Activated CD8-positive, alpha-beta memory T cell treated with anti-CD3 and anti-CD28 coated beads for 48 hours (primary cell): Measurements from ENCODE around the gene RIN2.

Experiments
- DNase-seq, 3 experiments: peaks; one replicate each; pipeline ENCODE4 v3.0.0-alpha.2; 2020; ENCODE audit warnings: low read depth in 2 of 3, low spot score in 2 of 3

RIN2 gene, protein sequence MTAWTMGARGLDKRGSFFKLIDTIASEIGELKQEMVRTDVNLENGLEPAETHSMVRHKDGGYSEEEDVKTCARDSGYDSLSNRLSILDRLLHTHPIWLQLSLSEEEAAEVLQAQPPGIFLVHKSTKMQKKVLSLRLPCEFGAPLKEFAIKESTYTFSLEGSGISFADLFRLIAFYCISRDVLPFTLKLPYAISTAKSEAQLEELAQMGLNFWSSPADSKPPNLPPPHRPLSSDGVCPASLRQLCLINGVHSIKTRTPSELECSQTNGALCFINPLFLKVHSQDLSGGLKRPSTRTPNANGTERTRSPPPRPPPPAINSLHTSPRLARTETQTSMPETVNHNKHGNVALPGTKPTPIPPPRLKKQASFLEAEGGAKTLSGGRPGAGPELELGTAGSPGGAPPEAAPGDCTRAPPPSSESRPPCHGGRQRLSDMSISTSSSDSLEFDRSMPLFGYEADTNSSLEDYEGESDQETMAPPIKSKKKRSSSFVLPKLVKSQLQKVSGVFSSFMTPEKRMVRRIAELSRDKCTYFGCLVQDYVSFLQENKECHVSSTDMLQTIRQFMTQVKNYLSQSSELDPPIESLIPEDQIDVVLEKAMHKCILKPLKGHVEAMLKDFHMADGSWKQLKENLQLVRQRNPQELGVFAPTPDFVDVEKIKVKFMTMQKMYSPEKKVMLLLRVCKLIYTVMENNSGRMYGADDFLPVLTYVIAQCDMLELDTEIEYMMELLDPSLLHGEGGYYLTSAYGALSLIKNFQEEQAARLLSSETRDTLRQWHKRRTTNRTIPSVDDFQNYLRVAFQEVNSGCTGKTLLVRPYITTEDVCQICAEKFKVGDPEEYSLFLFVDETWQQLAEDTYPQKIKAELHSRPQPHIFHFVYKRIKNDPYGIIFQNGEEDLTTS

DNA sequence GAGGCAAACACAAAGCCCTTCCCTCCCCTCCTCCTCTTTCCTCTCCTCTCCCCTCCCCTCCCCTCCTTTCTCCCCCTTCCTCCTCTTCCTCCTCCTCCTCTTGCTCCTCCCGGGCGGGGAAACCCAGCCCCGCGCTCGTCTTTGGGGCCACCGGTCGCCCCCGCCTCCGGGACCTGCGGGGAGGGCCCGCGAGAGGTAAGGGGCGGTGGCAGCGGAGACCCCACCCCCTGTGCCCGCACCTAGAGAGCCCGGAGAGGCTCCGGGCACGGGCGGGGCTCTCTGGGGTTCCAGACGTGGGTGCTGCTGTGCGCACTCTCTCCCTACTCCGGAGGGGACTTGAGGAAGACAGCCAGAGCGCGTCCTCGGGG lies at the start of gene RIN2:
Gene RIN2 (plus strand): TSS at position 126 of the 368 bp plus-strand sequence. CDS start 131,344 bp downstream, outside the sequence.
- DNase-seq, result no peak

DNA sequence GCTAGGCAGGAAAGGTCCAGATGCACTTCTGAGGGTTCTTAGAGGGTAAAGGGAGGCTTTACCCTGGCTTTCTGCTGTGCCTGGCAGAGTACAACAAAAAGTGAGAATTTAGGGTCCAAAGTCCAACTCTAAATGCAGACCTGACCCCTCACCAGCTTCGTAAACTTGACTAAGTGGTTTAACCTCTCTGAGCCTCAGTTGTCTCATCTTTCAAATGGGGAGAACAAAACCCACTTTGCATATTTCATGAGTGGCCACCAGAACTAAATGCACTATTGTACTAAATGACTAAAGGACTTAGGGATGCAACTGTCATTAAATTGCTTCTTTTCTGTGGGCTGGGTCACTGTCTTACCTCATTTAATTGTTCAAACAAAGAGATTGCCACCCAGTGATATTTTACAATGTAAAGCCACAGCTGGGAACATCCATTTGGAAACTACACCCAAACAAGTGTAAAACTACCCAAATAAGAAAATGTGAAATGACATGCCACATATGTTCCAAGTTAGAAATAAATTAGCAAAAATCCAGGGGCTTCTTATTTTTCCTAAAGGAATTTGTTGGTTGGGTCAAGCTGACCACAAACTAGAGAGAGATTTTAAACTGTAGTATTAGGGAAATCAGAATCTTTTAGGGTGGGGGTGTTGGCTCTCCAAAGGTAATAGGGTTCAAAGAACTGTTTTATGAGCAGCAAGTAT lies 48.3 kb upstream of the RIN2 start:
- DNase-seq, result no peak

DNA sequence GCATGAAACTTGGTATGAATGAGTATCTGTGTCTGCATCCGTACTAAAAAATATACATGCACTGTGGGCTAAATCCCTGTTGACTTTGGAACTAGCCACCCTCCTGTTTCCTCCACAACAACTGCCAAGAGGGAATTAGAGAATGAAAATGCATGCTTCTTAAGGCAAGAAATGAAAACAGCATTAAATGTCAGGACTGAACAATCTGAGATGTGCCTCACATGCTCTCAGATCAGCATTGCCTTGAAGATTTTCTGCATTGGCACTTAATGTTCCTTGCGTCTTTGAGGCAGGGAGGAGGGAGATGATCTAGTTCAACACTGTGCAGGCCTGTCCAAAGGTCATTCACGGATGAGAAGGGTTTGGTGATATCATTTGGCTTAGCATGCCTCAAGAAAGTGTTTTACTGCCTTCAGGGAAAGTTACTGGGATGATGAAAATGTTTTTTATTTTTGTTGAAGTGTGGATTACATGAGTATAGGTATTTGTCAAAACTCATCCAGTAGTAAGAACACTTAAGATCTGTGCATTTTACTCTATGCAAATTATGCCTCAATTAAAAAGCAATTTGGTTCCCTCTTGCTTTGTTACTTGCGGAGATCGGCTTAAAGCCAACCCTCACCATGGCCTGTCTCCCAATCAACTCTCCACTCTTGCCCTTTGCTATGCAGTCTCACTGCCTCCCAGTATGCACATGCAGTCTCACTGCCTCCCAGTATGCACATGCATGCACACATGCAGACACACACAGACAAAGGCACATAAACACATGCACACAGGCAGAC lies 47.5 kb upstream of the RIN2 start:
- DNase-seq, result no peak

DNA sequence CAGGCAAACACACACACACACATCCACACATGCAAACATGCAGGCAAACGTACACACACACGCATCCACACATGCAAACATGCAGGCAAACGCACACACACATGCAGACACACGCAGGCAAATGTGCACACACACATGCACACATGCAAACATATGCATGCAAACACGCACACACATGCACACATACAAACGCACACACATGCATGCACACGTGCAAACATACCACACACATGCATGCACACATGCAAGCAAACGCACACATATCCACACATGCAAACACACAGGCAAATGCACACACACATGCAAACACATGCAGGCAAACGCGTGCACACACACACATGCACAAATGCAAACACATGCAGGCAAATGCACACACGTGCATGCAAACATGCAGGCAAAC lies 46.9 kb upstream of the RIN2 start:
- no peak for DNase-seq

DNA sequence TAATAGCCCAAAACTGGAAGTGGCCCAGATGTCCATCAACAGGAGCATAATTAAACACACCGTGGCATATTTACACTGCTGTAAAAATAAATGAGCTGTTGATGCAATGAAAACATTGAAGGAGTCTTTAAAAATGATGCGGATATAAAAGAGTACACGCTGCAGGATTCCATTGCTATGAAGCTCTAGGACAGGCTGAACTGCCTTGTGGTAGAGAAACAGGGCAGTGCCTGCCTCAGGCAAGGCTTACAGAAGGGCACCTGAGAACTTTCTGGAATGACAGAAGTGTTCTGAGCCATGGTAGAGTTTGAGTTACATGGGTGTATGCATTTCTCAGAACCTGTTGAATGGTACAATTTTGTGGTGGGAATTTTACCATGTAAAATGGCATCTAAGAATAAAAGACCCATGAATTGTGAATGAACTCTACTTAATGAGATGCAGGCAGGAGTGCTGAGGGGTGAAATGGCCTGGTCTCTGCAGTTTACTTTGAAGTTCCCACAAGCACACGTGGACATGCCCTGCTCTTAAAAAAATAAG lies 45.3 kb upstream of the RIN2 start:
- no peak for DNase-seq

DNA sequence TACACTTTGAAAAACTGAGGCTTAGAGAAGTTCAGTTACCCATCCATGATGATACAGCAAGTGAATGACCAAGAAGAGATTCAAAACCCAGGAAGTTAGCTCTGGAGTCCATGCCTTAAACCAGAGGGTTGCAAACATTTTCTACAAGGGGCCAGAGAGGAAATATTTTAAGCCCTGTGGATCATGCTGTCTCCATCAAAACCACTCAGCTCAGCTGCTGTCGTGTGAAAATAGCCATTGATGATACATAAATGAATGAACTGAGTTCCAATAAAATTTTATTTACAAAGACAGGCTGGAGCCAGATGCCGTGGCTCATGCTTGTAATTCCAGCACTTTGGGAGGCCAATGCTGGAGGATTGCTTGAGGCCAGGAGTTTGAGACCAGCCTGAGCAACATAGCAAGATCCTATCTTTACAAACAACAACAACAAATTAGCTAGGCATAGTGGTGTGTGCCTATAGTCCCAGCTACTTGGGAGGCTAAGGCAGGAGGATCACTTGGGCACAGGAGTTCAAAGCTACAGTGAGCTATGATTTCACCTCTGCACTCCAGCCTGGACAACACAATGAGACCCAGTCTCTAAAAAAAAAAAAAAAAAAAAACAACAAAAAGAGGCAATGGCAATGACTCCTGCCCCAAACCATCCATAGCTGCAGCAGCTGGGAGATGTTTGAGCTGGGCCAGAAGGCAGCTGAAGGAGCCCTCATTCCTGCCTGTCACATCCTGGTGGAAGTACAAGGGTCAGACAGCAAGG lies 44.1 kb upstream of the RIN2 start:
- DNase-seq, result no peak

DNA sequence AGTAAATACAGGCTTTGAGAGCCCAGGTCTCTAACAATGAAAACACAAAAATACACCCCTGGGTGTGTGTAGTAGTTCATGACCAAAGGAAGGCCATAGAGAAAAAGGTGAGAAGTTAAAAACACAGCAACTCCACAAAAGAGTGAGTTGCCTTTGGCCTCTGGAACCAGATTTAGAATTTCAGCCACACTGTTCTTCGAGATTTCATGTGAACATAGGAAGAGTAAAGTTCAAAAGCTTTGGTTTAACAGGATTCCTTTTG lies 43.5 kb upstream of the RIN2 start:
- no peak for DNase-seq

DNA sequence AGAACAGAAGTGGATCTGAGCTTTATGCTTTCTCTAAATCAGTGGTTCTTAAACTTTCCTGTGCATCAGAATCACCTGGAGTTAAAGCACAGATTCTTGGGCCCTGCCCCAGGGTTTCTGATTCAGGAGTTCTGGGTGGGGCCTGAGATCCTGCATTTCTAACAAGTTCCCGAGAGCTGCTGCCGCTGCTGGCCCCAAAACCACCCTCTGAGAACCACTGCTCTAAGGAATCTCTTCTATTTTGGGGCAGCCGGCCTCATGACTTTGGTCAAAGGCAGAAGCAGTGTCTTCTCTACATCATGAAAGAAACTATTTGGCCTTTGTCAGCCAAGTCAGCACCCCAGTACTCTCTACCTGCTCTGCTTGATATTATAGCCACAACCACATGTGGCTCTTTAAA lies 42.1 kb upstream of the RIN2 start:
- no peak for DNase-seq

DNA sequence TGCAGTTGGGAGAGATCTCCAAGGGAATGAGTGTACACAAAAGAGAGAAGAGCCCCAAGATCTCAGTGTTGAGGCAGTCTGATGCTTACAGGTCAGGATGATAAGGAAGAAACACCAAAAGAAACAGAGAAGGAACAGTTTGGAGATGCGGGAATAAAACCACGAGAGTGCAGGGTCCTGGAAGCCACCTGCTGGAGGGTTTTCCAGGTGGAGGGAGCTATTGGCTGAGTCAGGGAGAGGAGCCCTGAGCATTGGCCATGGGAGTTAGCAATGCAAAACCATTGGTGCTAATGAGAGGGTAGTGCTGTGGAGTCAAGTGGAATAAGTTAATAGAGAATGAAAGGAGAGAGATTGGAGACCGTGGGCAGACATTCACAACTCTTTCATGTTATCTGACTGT lies 39.2 kb upstream of the RIN2 start:
- DNase-seq, result no peak

DNA sequence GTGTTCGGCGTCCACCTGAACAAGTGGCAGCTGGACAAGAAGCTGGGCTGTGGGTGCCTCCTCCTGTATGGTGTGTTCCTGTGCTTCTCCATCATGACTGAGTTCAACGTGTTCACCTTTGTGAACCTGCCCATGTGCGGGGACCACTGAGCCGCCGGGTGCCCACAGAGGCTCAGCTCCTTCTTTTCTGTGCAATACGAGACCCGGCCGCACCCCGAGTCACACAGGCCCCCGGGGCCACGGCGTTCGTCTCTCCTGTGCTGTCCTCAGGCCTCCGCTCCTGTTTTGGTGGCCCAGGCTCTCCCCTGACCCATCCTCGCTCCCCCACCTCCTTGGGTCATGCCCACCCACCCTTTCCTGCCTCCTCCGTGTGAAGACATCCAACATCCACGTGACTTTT lies 37.1 kb upstream of the RIN2 start:
- DNase-seq, result no peak

DNA sequence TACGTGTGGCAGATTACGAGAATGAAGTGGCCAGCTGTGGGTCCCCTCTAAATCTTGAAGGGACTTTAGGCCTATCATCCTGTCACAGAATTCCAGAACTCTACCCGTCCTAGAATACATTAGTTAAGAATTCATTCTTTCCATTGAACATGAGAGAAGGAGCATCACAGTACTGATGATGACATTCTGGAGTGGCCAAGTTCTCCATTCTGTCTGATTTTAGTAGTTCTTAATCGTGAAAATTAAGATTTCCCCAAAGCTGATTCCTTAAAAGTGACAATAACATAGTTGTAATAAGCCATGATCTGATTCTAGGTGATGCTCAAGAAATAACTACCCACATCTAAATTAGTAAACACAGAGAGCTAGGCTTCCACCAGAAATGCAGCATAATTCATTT lies 35.0 kb upstream of the RIN2 start:
- DNase-seq, result no peak

DNA sequence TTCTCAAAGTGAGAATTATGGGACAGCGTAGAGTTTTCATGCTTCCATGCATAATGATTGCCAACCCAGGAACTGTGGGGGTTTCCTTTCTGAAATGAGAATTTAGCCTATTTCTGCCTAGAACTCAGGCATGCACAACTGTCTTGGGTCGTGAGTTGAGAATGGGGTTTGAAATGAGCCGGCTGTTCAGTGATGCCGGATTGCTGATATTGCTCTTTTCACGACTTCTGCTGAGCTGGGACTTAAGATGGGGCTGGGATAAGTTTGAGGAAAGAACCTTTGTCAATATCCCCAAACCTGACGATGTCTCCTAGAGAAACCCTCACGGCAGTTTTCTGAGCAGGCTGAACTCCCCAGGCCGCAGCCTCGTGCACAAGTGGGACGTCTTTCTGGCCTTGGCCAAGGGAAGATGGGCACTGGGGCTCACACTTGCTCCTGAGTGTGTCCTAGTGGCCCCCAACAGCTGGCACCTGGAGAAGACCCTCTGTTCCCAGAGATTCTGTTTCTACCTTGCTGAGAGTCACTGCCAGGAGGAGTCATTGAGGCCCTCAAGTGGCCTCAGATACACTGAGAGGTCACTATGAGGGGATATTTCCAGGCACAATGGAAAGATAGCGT lies 34.1 kb upstream of the RIN2 start:
- no peak for DNase-seq

DNA sequence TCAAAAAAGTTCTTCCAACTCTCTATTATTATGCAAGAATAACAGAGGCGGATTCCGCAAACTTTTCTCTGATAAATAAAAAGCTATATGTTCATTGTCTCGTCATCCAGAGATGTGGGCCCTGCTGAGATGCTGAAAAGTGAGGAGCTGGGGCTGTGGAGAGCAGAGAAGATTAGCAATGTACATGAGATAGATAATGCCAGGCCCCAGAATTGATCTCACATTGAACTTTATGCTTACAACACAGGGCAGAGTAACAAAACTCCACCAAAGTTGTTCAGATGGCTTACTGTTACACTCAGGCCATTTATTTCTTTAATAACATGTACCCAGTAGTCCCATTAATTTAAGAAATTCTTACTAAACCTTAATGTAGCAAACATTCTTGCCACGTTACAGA lies 32.7 kb upstream of the RIN2 start:
- no peak for DNase-seq

DNA sequence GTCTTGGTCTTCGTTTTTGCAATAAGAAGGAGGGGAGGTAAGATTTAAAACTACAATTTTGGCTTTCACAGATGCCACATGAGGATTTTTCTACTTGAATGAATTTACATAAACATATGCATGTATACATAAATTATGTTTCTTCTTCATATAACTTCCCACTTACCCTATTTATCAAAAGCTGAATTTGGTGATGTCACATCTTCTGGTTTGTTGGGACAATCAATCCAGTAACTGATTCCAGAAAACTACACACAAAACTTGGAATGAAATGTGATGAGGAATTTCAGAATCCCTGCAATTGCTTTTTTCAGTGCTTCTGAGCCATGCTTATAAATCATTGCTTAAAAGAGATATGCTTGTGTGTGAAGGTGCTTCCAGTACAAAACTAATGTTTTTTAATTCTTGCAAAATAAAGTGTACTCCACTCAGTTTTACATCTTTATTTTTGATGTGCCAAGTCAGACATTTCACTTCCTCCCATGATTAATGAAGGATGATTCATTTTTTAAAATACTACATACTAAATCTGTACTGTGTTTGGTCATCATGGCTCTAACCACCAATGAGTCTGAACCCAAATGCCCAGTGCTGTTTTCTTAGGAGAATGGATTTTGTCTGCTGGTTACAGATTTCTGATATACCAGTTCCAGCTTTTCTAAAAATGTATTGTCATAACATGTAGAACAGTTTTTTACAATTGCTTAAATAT lies 32.1 kb upstream of the RIN2 start:
- no peak for DNase-seq

DNA sequence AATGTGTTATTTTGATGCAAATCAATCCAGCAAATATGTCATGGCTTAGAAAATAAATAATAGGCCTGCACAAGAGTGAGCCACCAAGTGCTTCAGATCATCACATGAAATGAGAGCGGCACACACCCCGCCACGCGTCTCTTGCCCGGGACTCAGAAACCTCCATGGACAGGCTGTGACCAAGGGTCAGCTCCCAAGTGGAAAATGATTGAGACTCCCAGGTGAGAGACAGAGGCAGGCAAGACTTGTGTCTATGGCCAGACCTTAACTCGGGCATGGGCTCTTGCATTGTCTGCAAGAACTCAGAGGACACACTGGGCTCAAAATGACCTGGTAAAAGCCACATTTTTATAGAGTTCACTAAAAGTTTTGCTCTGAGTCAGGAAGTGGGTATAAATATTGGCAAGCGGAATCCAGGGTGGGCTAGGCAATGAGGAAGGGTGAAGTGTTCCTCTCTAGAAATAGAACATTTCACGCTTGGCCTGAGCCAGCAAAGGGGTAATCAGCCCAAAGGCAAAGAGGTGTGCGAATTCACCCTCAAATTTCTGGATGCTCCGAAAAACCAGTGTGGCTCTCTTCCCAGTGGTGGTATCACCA lies 30.7 kb upstream of the RIN2 start:
- no peak for DNase-seq

DNA sequence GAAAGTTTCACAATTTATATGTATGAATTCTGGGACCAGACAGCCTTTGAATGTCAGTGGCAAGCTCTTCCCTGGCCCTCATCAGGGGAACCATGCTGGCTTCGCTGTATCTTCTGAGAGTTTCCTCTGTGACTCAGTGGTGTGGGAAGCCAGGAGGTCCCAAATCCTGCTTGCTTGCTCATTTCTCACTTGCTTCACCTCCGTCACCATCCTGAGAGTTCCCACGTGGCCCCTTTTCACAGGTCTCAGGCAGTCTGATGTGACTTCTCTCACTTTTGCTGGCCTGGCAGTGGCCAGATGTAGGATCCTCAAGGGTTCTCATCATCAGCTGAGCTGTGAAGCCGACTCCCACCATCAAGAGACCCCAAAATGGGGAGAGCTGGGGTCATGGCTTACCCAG lies 28.4 kb upstream of the RIN2 start:
- DNase-seq, result no peak

DNA sequence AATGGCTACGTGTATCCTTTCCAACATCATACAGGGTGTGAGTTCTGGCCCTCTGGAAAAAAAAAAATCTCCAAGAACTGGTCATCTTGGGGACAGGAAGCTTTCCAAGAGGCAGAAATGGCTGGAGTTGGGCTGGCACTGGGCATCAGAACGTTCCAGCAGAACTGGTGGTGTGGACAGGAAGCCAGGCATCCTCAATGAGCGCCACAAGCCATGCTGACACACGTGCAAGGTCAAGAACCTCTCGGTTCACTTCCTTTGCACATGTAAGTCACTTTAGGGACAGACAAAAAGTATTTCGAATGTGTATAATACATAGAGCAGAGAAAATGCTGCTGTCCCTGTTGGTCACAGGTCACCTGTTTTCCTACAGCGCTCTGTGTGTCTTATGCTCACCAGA lies 27.4 kb upstream of the RIN2 start:
- DNase-seq, result no peak

DNA sequence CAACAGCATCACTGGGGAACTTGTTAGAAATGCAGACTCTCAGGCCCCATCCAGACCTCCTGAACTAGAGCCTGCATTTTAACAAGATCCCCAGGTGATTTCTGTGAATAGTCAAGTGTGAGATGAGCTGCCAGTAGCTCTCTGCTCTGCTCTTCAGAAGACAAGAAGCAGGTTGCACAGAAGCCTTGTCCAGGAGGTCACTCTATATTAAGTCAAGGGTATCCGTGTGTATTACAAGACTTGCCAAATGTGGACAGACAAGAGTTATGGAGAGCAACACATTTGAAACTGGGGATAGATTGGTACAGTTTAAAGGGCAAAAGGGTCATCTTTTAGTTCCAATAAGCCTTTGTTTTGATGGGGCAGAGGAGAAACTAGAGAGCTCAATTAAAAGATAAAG lies 23.2 kb upstream of the RIN2 start:
- DNase-seq, result no peak

DNA sequence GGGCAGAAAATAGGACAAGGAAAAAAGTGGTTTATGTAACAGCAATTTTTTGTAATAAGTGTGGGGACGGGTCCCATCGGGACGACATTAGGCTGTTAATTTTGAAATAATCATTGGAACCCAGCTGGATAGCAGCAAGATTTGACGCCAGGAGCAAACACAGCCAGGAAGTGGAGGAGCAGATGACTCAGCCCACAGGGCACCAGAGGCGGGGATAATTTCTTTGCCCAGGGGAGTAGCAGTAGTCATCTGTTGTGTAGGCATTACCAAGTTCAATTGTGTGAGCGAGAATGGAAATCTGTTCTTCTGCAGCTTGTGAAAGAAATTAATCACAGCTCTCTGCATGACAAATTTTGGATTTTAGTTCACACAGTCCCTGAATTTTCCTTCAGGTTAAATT lies 22.6 kb upstream of the RIN2 start:
- DNase-seq, result no peak
